ENCODE measurements around the gene VAMP5.

VAMP5 gene

DNA sequence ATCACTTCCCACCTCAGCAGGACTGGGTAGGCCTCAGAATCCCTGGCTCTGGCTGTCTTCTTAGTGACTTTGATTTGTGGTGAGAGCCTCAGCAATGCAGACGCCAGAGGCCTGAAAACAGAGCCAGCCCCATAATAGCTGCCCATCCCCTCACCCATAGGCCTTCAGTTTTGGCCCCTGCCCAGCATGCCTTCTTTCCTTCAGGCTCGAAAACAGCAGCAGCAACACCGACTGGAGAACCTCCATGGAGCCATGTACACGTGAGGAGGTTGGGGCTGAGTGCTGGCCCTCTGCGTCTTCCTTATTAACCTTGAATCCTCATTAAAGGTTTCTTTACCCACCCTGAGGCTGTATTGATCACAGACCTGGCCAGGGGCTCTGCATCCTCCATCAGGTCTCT lies 13.0 kb downstream of the VAMP5 start:
- no peak for DNase-seq
- TF ChIP-seq EZH2phosphoT487 (IDR thresholded peaks at IDR 0.05; ENCODE audit: low read length) (no peak), EZH2 (optimal IDR thresholded peaks at IDR 0.05; ENCODE audit: low read depth, low read length) (no peak)
- TF ChIP-seq, protein P1, sequence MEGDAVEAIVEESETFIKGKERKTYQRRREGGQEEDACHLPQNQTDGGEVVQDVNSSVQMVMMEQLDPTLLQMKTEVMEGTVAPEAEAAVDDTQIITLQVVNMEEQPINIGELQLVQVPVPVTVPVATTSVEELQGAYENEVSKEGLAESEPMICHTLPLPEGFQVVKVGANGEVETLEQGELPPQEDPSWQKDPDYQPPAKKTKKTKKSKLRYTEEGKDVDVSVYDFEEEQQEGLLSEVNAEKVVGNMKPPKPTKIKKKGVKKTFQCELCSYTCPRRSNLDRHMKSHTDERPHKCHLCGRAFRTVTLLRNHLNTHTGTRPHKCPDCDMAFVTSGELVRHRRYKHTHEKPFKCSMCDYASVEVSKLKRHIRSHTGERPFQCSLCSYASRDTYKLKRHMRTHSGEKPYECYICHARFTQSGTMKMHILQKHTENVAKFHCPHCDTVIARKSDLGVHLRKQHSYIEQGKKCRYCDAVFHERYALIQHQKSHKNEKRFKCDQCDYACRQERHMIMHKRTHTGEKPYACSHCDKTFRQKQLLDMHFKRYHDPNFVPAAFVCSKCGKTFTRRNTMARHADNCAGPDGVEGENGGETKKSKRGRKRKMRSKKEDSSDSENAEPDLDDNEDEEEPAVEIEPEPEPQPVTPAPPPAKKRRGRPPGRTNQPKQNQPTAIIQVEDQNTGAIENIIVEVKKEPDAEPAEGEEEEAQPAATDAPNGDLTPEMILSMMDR (IDR thresholded peaks at IDR 0.05; ENCODE audit: low read length), result no peak
- H3K27me3 ChIP-seq (replicated peaks; ENCODE audit: insufficient read depth, low read length), result no peaks in the 10 kb centered on the region
- H3K9me3 ChIP-seq (replicated peaks; ENCODE audit: insufficient read depth, low read length), result no peaks in the 10 kb centered on the region
- H3K9me2 ChIP-seq (replicated peaks; ENCODE audit: insufficient read depth, low read length), result no peaks in the 10 kb centered on the region
- H3K4me1 ChIP-seq (ENCODE audit: low read length), result peaks cover 10% of the 10 kb centered on the region
- H3K4me3 ChIP-seq (ENCODE audit: low read length), result no peak overlapping the region
- 0 out of 2 replicates have a peak, but pooled peaks cover 10% of the 10 kb centered on the region for H3F3A ChIP-seq (ENCODE audit: insufficient read depth, low read length)
- no peak overlapping the region for H2AFZ ChIP-seq (ENCODE audit: low read length)
- H3K79me2 ChIP-seq (ENCODE audit: low read length), result peaks cover 21% of the 10 kb centered on the region
- no peaks in the 10 kb centered on the region for H3K36me3 ChIP-seq (replicated peaks; ENCODE audit: insufficient read depth, low read length)
- no peak overlapping the region for H3K27ac ChIP-seq (ENCODE audit: low read length)
- no peak overlapping the region for H3K9ac ChIP-seq (ENCODE audit: low read length)
- H3K4me2 ChIP-seq (ENCODE audit: low read depth, low read length), result no peak overlapping the region
- no peaks in the 10 kb centered on the region for H4K20me1 ChIP-seq (ENCODE audit: insufficient read depth, low read length)

DNA sequence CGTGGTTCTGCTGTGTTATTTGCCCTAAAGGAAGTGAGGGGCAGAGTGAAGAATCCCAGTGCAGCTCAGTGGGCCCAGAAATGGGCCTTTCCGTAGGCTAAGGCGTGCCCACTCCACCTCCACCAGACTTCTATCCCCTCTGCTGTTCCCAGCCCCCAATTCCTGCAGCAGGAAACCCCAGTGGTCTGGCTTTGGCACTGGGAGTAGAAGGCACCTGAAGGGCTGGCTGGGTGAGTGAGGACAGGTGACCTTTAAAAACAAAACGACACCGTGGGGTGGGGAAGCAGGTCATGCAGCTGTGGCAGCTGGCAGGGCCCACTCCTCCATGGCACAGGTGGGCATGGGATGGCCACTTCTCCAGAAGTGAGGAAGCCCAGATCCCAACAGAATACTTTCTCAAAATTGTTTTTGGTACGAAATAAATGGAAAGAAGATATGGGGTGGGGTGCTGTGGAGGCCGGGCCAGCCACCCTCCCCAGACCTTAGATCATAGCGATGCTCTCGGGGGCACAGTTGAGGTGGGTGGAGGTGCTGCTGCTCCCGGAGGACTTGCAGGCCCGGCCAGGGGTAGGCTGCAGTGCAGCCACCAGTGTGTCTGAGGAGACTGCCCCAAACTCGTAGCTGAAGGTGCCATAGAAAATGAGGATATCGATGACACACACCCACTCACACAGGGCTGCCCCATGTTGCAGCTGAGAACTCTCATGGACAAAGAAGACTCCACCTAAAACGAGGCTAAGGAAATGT lies 14.5 kb downstream of the VAMP5 start:
- no peak overlapping the region for H3K4me3 ChIP-seq (ENCODE audit: low read length)
- H3K4me1 ChIP-seq (ENCODE audit: low read length), result peaks cover 10% of the 10 kb centered on the region
- no peak overlapping the region for H2AFZ ChIP-seq (ENCODE audit: low read length)
- peaks cover 21% of the 10 kb centered on the region for H3K79me2 ChIP-seq (ENCODE audit: low read length)
- no peak for TF ChIP-seq EZH2 (optimal IDR thresholded peaks at IDR 0.05; ENCODE audit: low read depth, low read length)
- TF ChIP-seq EZH2phosphoT487 (IDR thresholded peaks at IDR 0.05; ENCODE audit: low read length), result no peak
- TF ChIP-seq, protein P1 (IDR thresholded peaks at IDR 0.05; ENCODE audit: low read length), result no peak
- H3K27ac ChIP-seq (ENCODE audit: low read length), result no peak overlapping the region
- H3K9me2 ChIP-seq (replicated peaks; ENCODE audit: insufficient read depth, low read length), result no peaks in the 10 kb centered on the region
- no peak for DNase-seq
- no peaks in the 10 kb centered on the region for H3K36me3 ChIP-seq (replicated peaks; ENCODE audit: insufficient read depth, low read length)
- no peak overlapping the region for H3K4me2 ChIP-seq (ENCODE audit: low read depth, low read length)
- no peak overlapping the region for H3K9ac ChIP-seq (ENCODE audit: low read length)
- no peaks in the 10 kb centered on the region for H3K27me3 ChIP-seq (replicated peaks; ENCODE audit: insufficient read depth, low read length)
- no peaks in the 10 kb centered on the region for H3K9me3 ChIP-seq (replicated peaks; ENCODE audit: insufficient read depth, low read length)
- 0 out of 2 replicates have a peak, but pooled peaks cover 10% of the 10 kb centered on the region for H3F3A ChIP-seq (ENCODE audit: insufficient read depth, low read length)
- no peaks in the 10 kb centered on the region for H4K20me1 ChIP-seq (ENCODE audit: insufficient read depth, low read length)

DNA sequence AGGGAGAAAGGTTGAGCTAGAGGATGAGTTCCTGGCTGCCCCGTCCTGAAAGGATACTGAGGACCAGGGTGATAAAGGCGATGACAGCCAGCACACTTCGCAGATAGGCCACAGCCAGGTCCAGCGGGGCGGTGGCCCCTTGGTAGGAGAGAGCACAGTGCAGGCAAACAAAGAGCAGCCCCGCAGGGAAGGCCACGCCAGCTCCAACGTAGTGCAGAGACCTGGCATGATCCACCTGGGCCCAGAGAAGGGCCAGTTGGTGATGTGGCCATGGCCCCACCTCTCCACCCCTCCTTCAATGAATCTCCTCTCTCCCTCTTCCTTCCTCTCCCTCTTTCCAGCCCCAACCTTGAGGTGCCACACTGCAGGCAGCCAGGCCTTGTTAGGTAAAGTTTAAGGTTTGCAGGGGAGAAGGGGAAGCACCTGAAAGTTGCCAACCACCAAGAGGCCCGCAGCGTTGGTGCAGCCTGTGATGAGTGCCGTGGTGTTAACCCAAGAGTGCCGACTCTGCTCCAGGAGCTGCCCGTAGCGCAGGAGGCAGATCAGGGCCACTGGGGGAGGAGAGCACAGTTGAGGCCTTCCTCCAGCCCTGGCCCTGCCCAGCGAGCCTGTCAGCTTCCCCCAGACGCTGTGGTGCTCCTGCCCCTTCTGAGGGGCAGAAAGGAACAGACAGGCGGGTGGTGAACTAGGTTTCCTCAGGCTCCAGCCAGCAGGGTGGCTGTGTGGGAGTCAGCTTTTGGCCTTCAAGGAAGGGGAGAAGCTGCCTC lies 15.4 kb downstream of the VAMP5 start:
- H3K4me1 ChIP-seq (ENCODE audit: low read length), result peaks cover 10% of the 10 kb centered on the region
- no peaks in the 10 kb centered on the region for H3K9me2 ChIP-seq (replicated peaks; ENCODE audit: insufficient read depth, low read length)
- H3F3A ChIP-seq (ENCODE audit: insufficient read depth, low read length), result 0 out of 2 replicates have a peak, but pooled peaks cover 10% of the 10 kb centered on the region
- H3K27me3 ChIP-seq (replicated peaks; ENCODE audit: insufficient read depth, low read length), result no peaks in the 10 kb centered on the region
- no peaks in the 10 kb centered on the region for H3K9me3 ChIP-seq (replicated peaks; ENCODE audit: insufficient read depth, low read length)
- TF ChIP-seq, protein P1 (IDR thresholded peaks at IDR 0.05; ENCODE audit: low read length), result no peak
- TF ChIP-seq EZH2phosphoT487 (IDR thresholded peaks at IDR 0.05; ENCODE audit: low read length) (no peak), EZH2 (optimal IDR thresholded peaks at IDR 0.05; ENCODE audit: low read depth, low read length) (no peak)
- no peak overlapping the region for H2AFZ ChIP-seq (ENCODE audit: low read length)
- no peaks in the 10 kb centered on the region for H4K20me1 ChIP-seq (ENCODE audit: insufficient read depth, low read length)
- no peak for DNase-seq
- no peak overlapping the region for H3K9ac ChIP-seq (ENCODE audit: low read length)
- no peak overlapping the region for H3K4me2 ChIP-seq (ENCODE audit: low read depth, low read length)
- no peaks in the 10 kb centered on the region for H3K36me3 ChIP-seq (replicated peaks; ENCODE audit: insufficient read depth, low read length)
- H3K27ac ChIP-seq (ENCODE audit: low read length), result no peak overlapping the region
- H3K79me2 ChIP-seq (ENCODE audit: low read length), result peaks cover 21% of the 10 kb centered on the region
- H3K4me3 ChIP-seq (ENCODE audit: low read length), result no peak overlapping the region

Measured in MM.1S (cell line).